ENCODE data around the gene PREX1. TPM values are rescaled to one million over a fixed set of nuclear protein-coding genes. Genes with fewer than 3 reads are reported as not detected.

The PREX1 gene
- total RNA-seq, 2 experiments from 2014 or later: 20.7 to 25.3 TPM

DNA sequence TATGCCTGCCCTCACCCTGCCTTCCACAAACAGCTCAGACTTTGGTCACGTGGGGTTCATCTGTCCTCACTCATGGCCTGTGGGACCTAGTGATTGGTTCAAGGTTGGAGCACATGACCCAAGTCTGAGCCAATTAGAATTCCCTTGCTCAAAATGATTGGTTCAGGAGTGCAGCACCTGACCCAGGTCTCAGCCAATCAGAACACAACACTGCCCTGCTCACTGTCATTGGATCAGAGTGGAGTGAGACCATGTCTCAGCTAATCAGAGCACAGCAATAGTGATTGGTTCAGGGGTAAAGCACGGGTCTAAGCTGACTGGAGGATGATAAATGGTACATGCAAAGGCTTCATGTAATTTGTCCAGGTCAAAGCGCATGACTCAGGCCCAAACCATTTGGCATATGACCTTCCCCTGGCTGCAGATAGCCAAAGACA is 102.2 kb downstream of the PREX1 start:
- intact Hi-C loops (cut with micrococcal nuclease; ENCODE audit: unreplicated experiment): loop anchor here (10.0 kb wide), 1 partner anchor 179 kb away; no protein-coding TSS in a partner anchor
- BruUV-seq (replicated peaks): no TSS peak
- H3K9me3 ChIP-seq (ENCODE audit: low read length): no peaks in the 10 kb centered on the region
- no peak overlapping the region for H3K4me3 ChIP-seq (ENCODE audit: low read depth, low read length, poor library complexity, severe bottlenecking)
- CTCF ChIA-PET (ENCODE audit: unreplicated experiment): no interaction called here
- POLR2A ChIA-PET: interaction anchor here (1.1 to 1.3 kb wide), 2 partner anchors 12 to 14 kb away, joined by 3 to 5 read pairs; no protein-coding TSS in a partner anchor
- no peaks in the 10 kb centered on the region for H4K20me1 ChIP-seq (ENCODE audit: insufficient read depth, low read length)
- H3K9me2 ChIP-seq (ENCODE audit: insufficient read depth, low read length): no peaks in the 10 kb centered on the region
- H3K79me2 ChIP-seq (ENCODE audit: insufficient read depth, low read depth, low read length): no peaks in the 10 kb centered on the region
- peaks cover 14% of the 10 kb centered on the region for H3K36me3 ChIP-seq (ENCODE audit: insufficient read depth, low read length)
- no peak for TF ChIP-seq CTCF (conservative IDR thresholded peaks at IDR 0.05; ENCODE audit: low read length)
- no peak for TF ChIP-seq EZH2phosphoT487 (IDR thresholded peaks at IDR 0.05; ENCODE audit: borderline replicate concordance, low read depth, low read length)
- peaks cover 30% of the 10 kb centered on the region for H3K4me1 ChIP-seq (ENCODE audit: insufficient read depth, low read length, poor library complexity, severe bottlenecking)
- no peak overlapping the region for H3K4me2 ChIP-seq (ENCODE audit: low read length)
- H3K27ac ChIP-seq (ENCODE audit: low read depth, low read length, poor library complexity, severe bottlenecking): no peak overlapping the region
- H2AFZ ChIP-seq (ENCODE audit: low read length): no peak overlapping the region
- no peak for DNase-seq (ENCODE audit: low spot score)

- ChIA-PET POLR2A (interaction anchor here (1.0 to 1.5 kb wide), 4 partner anchors 10 to 26 kb away, joined by 3 to 5 read pairs (median 4); no protein-coding TSS in a partner anchor), CTCF (ENCODE audit: unreplicated experiment) (no interaction called here)
- no peak for TF ChIP-seq EZH2phosphoT487 (IDR thresholded peaks at IDR 0.05; ENCODE audit: borderline replicate concordance, low read depth, low read length)
- TF ChIP-seq CTCF (conservative IDR thresholded peaks at IDR 0.05; ENCODE audit: low read length): no peak
These were observed 102.8 kb downstream of the PREX1 start for GRCh38 chr20:48724891-48725554.

GRCh38 chr20:48724382-48724781 is 103.4 kb downstream of the PREX1 start:
- H3K79me2 ChIP-seq (ENCODE audit: insufficient read depth, low read depth, low read length): no peaks in the 10 kb centered on the region
- peaks cover 14% of the 10 kb centered on the region for H3K36me3 ChIP-seq (ENCODE audit: insufficient read depth, low read length)

More at GRCh38 chr20:48724891-48725554, 102.8 kb downstream of the PREX1 start:
- H2AFZ ChIP-seq (ENCODE audit: low read length): no peak overlapping the region
- no peaks in the 10 kb centered on the region for H3K79me2 ChIP-seq (ENCODE audit: insufficient read depth, low read depth, low read length)
- no peak for DNase-seq (ENCODE audit: low spot score)
- no peaks in the 10 kb centered on the region for H4K20me1 ChIP-seq (ENCODE audit: insufficient read depth, low read length)
- H3K4me2 ChIP-seq (ENCODE audit: low read length): no peak overlapping the region
- H3K36me3 ChIP-seq (ENCODE audit: insufficient read depth, low read length): peaks cover 14% of the 10 kb centered on the region
- peaks cover 30% of the 10 kb centered on the region for H3K4me1 ChIP-seq (ENCODE audit: insufficient read depth, low read length, poor library complexity, severe bottlenecking)
- H3K9me3 ChIP-seq (ENCODE audit: low read length): no peaks in the 10 kb centered on the region
- BruUV-seq (replicated peaks): no TSS peak
- no peak overlapping the region for H3K27ac ChIP-seq (ENCODE audit: low read depth, low read length, poor library complexity, severe bottlenecking)
- no peak overlapping the region for H3K4me3 ChIP-seq (ENCODE audit: low read depth, low read length, poor library complexity, severe bottlenecking)
- no peaks in the 10 kb centered on the region for H3K9me2 ChIP-seq (ENCODE audit: insufficient read depth, low read length)
- intact Hi-C loops (cut with micrococcal nuclease; ENCODE audit: unreplicated experiment): loop anchor here (10.0 kb wide), 1 partner anchor 180 kb away; no protein-coding TSS in a partner anchor

More at GRCh38 chr20:48724382-48724781, 103.4 kb downstream of the PREX1 start:
- no peak overlapping the region for H3K27ac ChIP-seq (ENCODE audit: low read depth, low read length, poor library complexity, severe bottlenecking)
- intact Hi-C loops (cut with micrococcal nuclease; ENCODE audit: unreplicated experiment): loop anchor here (10.0 kb wide), 1 partner anchor 180 kb away; no protein-coding TSS in a partner anchor
- DNase-seq (ENCODE audit: low spot score): no peak
- H2AFZ ChIP-seq (ENCODE audit: low read length): no peak overlapping the region
- CTCF ChIA-PET (ENCODE audit: unreplicated experiment): no interaction called here
- peaks cover 35% of the 10 kb centered on the region for H3K4me1 ChIP-seq (ENCODE audit: insufficient read depth, low read length, poor library complexity, severe bottlenecking)
- TF ChIP-seq EZH2phosphoT487 (IDR thresholded peaks at IDR 0.05; ENCODE audit: borderline replicate concordance, low read depth, low read length) (no peak), CTCF (conservative IDR thresholded peaks at IDR 0.05; ENCODE audit: low read length) (no peak)
- no peaks in the 10 kb centered on the region for H4K20me1 ChIP-seq (ENCODE audit: insufficient read depth, low read length)
- H3K4me2 ChIP-seq (ENCODE audit: low read length): no peak overlapping the region
- H3K9me3 ChIP-seq (ENCODE audit: low read length): no peaks in the 10 kb centered on the region
- H3K4me3 ChIP-seq (ENCODE audit: low read depth, low read length, poor library complexity, severe bottlenecking): no peak overlapping the region
- POLR2A ChIA-PET: interaction anchor here (1.0 to 1.5 kb wide), 3 partner anchors 9 to 27 kb away, joined by 3 to 4 read pairs (median 3); no protein-coding TSS in a partner anchor
- no TSS peak for BruUV-seq (replicated peaks)
- no peaks in the 10 kb centered on the region for H3K9me2 ChIP-seq (ENCODE audit: insufficient read depth, low read length)

All from OCI-LY7 (cell line).